Heart left ventricle (tissue), 16 donors: ENCODE results near the gene OR4K13. TPM values are rescaled to one million over a fixed set of nuclear protein-coding genes. Genes with fewer than 3 reads are reported as not detected.

Experiments
- ATAC-seq, 4 donors: fragments of 200-7000 bp; cut with Tn5 transposase; one replicate each; pipeline ENCODE4 v1.9.1; 2020 to 2022; ENCODE audit warnings: moderate library complexity in 4 of 4, mild to moderate bottlenecking in 3 of 4, moderate number of reproducible peaks in 1 of 4
- DNase-seq, 5 donors: peaks; one replicate each; pipeline ENCODE4 v3.0.0-alpha.2; 2020
- H3K27ac ChIP-seq, 12 donors: fragments of 200-600 bp; sonication (generic) in 4 of 12; one replicate each; pipeline versions ENCODE4 v1.5.0 to v1.8.0; 2016 to 2022; ENCODE audit warnings: mild to moderate bottlenecking in 2 of 12
- H3K27me3 ChIP-seq, 9 donors: fragments of 200-600 bp; sonication (generic) in 2 of 9; one replicate each; pipeline versions ENCODE4 v1.5.1 to v1.8.0; 2016 to 2022; ENCODE audit warnings: mild to moderate bottlenecking in 3 of 9
- H3K36me3 ChIP-seq, 9 donors: fragments of 200-600 bp; sonication (generic) in 2 of 9; one replicate each; pipeline versions ENCODE4 v1.5.0 to v1.8.0; 2018 to 2022; ENCODE audit warnings: mild to moderate bottlenecking in 2 of 9
- H3K4me1 ChIP-seq, 12 donors: fragments of 200-600 bp; sonication (generic) in 4 of 12; one replicate each; pipeline versions ENCODE4 v1.5.0 to v1.8.0; 2016 to 2022; ENCODE audit warnings: mild to moderate bottlenecking in 3 of 12
- H3K4me3 ChIP-seq, 12 donors: fragments of 200-600 bp; sonication (generic) in 4 of 12; one replicate each; pipeline versions ENCODE4 v1.5.0 to v1.8.0; 2017 to 2022; ENCODE audit warnings: mild to moderate bottlenecking in 9 of 12, moderate library complexity in 4 of 12
- H3K9me3 ChIP-seq, 12 donors: fragments of 200-600 bp; sonication (generic) in 4 of 12; one replicate each; pipeline versions ENCODE4 v1.5.0 to v1.8.0; 2016 to 2022; ENCODE audit warnings: mild to moderate bottlenecking in 1 of 12
- CTCF ChIP-seq, 12 donors: fragments of 200-600 bp; sonication (generic) in 4 of 12; IDR thresholded peaks; one replicate each; pipeline versions ENCODE4 v1.5.0 to v1.8.0; 2018 to 2022; ENCODE audit warnings: antibody characterized with exemption in 12 of 12, mild to moderate bottlenecking in 5 of 12
- POLR2A ChIP-seq, 2 donors: fragments of 450-650 bp; IDR thresholded peaks; one replicate each; pipeline ENCODE4 v1.6.1; 2017; ENCODE audit warnings: antibody characterized with exemption in 2 of 2, mild to moderate bottlenecking in 2 of 2, moderate library complexity in 2 of 2
- WGBS, 4 donors: extraction: QIAGEN DNeasy Blood & Tissue Kit in 2 of 4; methylation state at CpG; one replicate each; pipeline versions ENCODE4 v1.1.5 to v1.1.7; 2013 to 2018; 5-methylcytosine and 5-hydroxymethylcytosine counted together
- intact Hi-C, 10 donors: fragments of 100-400 bp; cut with DNase I; formaldehyde crosslinking; loops; one replicate each; pipeline versions ENCODE4 v1.11.1 to v1.14.2; 2022
- polyA plus RNA-seq, 2 donors: library from polyadenylated mRNA; stranded (reverse); fragments of 200-250 nt; gene quantifications; one replicate each; pipeline ENCODE4 v1.2.3, GENCODE V29; 2013
- total RNA-seq, 9 donors: library from RNA; depleted of rRNA in 2 of 9; stranded (reverse); fragments of >200 nt in 2 of 9; fragmentation: NEBNext Ultra II Directional in 3 of 9; extraction: Animal tissue kit (Norgen Biotek cat#: 25700) in 3 of 9; gene quantifications; one replicate each; pipeline versions ENCODE4 v1.1.0 to v1.2.4, GENCODE V29; 2016 to 2023
- donor health status: ischemic (EF 13 %, LVEDD 7.1; RV severe dilation, severe dysfunction).
- donor health status: healthy with polysubstance abuse.
- donor health status: DM: no; HTN: yes; CAD: no.
- donor health status: DM: no; HTN: no; CAD: no.
- donor health status: ischemic (EF 25% LVEDD 6.9; RV normal size, moderate dysfunction).
- donor health status: ischemic (EF 25% LVEDD 5.7; RV mildly dilated, moderate dysfunction).
- donor health status: healthy.
- donor health status: DM: yes; HTN: yes; CAD: no.
- donor health status: ischemic (EF 35%, LVEDD 5.7; RV mildly dilated, moderate dysfunction).
- donor health status: nonischemic (EF 11% LVEDD 7.7; RV severe dilation, severe dysfunction).
- donor health status: DM: yes; HTN: yes; CAD: no.
- donor health status: PGD.
- donor health status: ischemic (EF 29% LVEDD 5.4; RV normal size, mild dysfunction).
- donor health status: nonischemic (EF 23%, LVEDD 6.1; RV moderate dilation, normal function).

Gene OR4K13
- total and polyA plus RNA-seq, 11 donors: not detected

GRCh38 chr14:20035449-20035848, 389 bp downstream of the OR4K13 start:
- H3K4me1 ChIP-seq: no peaks in the 10 kb centered on the region
- peaks cover 0 to 4% (median 0%) of the 10 kb centered on the region in 12 donors for H3K9me3 ChIP-seq
- H3K27me3 ChIP-seq: no peaks in the 10 kb centered on the region
- 54 to 63% (median 57%) methylated on average over 3 of the region's 3 CpGs for WGBS, 4 donors
- DNase-seq (no peak), ATAC-seq (no peak)
- H3K36me3 ChIP-seq: no peaks in the 10 kb centered on the region
- TF ChIP-seq POLR2A (IDR thresholded peaks at IDR 0.05) (no peak), CTCF (IDR thresholded peaks at IDR 0.05) (no peak)
- no peak overlapping the region for H3K27ac ChIP-seq
- H3K4me3 ChIP-seq: no peak overlapping the region
- intact Hi-C loops: no loop called here

- no peak overlapping the region for H3K4me3 ChIP-seq
- 61 to 68% (median 65%) methylated on average over 6 of the region's 6 CpGs for WGBS, 4 donors
- H3K27me3 ChIP-seq: no peaks in the 10 kb centered on the region
- intact Hi-C loops: no loop called here
- no peak overlapping the region for H3K27ac ChIP-seq
- H3K4me1 ChIP-seq: no peaks in the 10 kb centered on the region
- no peak for TF ChIP-seq CTCF (IDR thresholded peaks at IDR 0.05)
- TF ChIP-seq POLR2A (IDR thresholded peaks at IDR 0.05): no peak
- ATAC-seq (no peak), DNase-seq (no peak)
- no peaks in the 10 kb centered on the region for H3K36me3 ChIP-seq
- H3K9me3 ChIP-seq: no peaks in the 10 kb centered on the region
Measured at GRCh38 chr14:20031058-20031457, 4.8 kb downstream of the OR4K13 start.

GRCh38 chr14:20019257-20019865, 16.5 kb downstream of the OR4K13 start, which contains the start of gene OR4K14:
Gene OR4K14, minus strand, starts transcription at chr14:20019307. Its CDS starts 4,114 bp downstream, at chr14:20015193.
- no peaks in the 10 kb centered on the region for H3K4me1 ChIP-seq
- 54 to 65% (median 56%) methylated on average over 2 of the region's 2 CpGs for WGBS, 4 donors
- H3K36me3 ChIP-seq: no peaks in the 10 kb centered on the region
- intact Hi-C loops: no loop called here
- DNase-seq (no peak), ATAC-seq (no peak)
- H3K27me3 ChIP-seq: peaks cover 0 to 5% (median 0%) of the 10 kb centered on the region in 9 donors
- H3K4me3 ChIP-seq: no peak within 1 kb of the TSS
- peaks cover 0 to 5% (median 0%) of the 10 kb centered on the region in 12 donors for H3K9me3 ChIP-seq
- H3K27ac ChIP-seq: no peak within 1 kb of the TSS
- TF ChIP-seq POLR2A (IDR thresholded peaks at IDR 0.05): no peak
- no peak for TF ChIP-seq CTCF (IDR thresholded peaks at IDR 0.05)

- Histone ChIP-seq H3K4me1 (no peaks in the 10 kb centered on the region), H3K36me3 (no peaks in the 10 kb centered on the region), H3K4me3 (no peak overlapping the region), H3K27me3 (no peaks in the 10 kb centered on the region), H3K9me3 (peaks cover 0 to 10% (median 2%) of the 10 kb centered on the region in 12 donors), H3K27ac (no peak overlapping the region)
- TF ChIP-seq CTCF (IDR thresholded peaks at IDR 0.05) (no peak), POLR2A (IDR thresholded peaks at IDR 0.05) (no peak)
- no peak for ATAC-seq
- no peak for DNase-seq
- intact Hi-C loops: no loop called here
Measured at GRCh38 chr14:20008156-20008555, 27.7 kb downstream of the OR4K13 start.
